Measurements from ENCODE around the gene FKBP4.
A peak's percentile ranks its signal among the peaks of the same experiment; 100 is the strongest.
"Not testable (repeated sequence)": the region's sequence is repeated elsewhere in the genome, so short reads cannot be mapped to it uniquely, and the experiment has no call there.

FKBP4 gene, protein sequence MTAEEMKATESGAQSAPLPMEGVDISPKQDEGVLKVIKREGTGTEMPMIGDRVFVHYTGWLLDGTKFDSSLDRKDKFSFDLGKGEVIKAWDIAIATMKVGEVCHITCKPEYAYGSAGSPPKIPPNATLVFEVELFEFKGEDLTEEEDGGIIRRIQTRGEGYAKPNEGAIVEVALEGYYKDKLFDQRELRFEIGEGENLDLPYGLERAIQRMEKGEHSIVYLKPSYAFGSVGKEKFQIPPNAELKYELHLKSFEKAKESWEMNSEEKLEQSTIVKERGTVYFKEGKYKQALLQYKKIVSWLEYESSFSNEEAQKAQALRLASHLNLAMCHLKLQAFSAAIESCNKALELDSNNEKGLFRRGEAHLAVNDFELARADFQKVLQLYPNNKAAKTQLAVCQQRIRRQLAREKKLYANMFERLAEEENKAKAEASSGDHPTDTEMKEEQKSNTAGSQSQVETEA

GRCh38 chr12:2794736-2795289 is at the start of gene FKBP4:
TSS of gene FKBP4 (plus strand) at chr12:2794970. CDS start at chr12:2795140, 170 bp downstream.
- peak; percentile 78 to 84 (median 79) for DNase-seq (ENCODE audit: low read depth in 3 of 3)

DNA sequence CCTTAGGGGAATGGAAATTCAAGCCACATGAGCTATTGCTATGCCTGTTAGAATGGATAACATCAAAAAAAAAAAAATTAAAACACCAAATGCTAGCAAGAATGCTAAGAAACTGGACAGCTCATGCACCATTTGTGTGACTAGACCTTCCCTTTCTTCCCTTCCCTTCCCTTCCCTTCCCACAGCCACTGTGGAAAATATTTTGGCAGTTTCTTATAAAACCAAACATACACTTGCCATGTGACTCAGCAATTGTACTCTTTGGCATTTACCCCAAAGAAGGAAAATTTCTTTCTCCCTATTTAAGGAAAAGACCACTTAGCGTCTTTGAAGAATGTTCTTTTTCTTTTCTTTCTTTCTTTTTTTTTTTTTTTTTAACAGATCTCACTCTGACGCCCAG is 49.1 kb upstream of the FKBP4 start:
- no peak for DNase-seq (ENCODE audit: low read depth in 3 of 3)

DNA sequence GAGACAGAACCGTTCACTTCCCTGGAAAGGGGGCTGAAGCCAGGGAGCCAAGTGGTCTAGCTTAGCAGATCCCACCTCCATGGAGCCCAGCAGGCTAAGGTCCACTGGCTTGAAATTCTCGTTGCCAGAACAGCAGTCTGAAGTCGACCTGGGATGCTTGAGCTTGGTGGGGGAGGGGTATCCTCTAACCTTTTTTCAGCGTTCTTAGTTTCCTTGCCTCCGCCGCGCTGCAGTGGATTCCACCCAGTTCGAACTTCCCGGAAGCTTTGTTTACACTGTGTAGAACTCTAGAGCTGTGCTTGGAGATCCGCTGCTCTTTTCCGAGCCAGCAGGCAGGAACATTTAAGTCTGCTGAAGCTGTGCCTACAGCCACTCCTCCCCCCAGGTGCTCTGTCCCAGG is 45.2 kb upstream of the FKBP4 start:
- no peak for DNase-seq (ENCODE audit: low read depth in 3 of 3)

- DNase-seq (ENCODE audit: low read depth in 3 of 3) = no peak
Measured at GRCh38 chr12:2750185-2750584, 44.6 kb upstream of the FKBP4 start.

- no peak for DNase-seq (ENCODE audit: low read depth in 3 of 3)
Measured at GRCh38 chr12:2751230-2751629, 43.5 kb upstream of the FKBP4 start.

- no peak for DNase-seq (ENCODE audit: low read depth in 3 of 3)
Measured at GRCh38 chr12:2751686-2752085, 43.1 kb upstream of the FKBP4 start.

- DNase-seq (ENCODE audit: low read depth in 3 of 3) = peak; percentile 45 to 69 (median 64)
Measured at GRCh38 chr12:2752676-2753371, 41.9 kb upstream of the FKBP4 start.

DNA sequence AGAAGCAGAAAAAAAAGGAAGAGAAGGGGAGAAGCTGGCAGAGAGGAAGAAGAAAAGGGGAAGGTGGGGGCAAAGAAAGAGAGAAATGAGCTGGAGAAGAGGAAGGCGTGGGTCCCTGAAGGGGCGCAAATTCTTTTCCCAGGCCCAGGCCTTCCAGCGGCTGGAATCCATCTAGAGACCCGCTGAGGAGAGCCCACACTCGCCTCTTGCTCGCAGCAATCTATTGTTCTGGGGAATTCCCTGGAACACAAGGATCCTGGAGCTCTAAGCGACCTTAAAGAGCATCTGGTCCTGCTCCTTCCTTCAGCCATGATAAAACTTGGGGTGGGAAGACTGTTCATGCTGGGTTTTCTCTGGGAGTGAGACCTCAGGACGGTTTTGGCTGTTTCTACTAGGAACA is 41.2 kb upstream of the FKBP4 start:
- DNase-seq (ENCODE audit: low read depth in 3 of 3) = no peak

- no peak for DNase-seq (ENCODE audit: low read depth in 3 of 3)
Measured at GRCh38 chr12:2754208-2754607, 40.6 kb upstream of the FKBP4 start.

DNA sequence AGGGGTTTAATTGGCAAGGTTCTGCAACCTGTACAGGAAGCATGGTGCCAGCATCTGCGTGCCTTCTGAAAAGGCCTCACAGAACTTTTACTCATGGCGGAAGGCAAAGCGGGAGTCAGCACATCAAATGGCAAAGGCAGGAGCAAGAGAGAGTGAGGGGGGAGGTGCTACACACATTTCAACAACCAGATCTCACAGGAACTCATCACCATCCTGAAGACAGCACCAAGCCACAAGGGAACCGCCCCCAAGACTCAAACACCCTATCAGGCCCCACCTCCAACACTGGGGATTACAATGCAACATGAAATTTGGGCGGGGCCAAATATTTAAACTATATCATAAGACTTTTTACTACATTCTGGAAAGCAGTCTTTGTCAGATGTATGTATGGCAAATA is 38.0 kb upstream of the FKBP4 start:
- DNase-seq (ENCODE audit: low read depth in 3 of 3) = no peak

DNA sequence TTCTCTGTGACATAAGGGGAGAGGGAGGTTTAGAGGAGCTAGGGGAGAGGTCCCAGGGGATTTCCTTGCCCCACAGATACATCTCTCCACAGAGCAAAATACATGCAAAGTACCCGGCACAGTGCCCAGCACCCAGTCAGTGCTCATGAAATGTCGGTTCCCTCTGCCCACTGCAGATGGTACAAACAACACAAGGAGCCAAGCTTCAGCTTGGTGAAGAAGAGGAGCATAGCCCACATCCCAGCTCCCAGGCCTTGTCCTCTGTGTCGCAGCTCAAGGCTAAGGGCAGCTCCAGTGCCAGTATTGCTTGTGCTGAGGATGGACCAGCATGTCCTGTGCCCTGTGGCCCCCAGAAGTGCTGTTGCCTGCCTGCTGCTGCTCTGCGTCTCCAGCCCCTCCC is 35.0 kb upstream of the FKBP4 start:
- DNase-seq (ENCODE audit: low read depth in 3 of 3) = no peak

- no peak for DNase-seq (ENCODE audit: low read depth in 3 of 3)
Measured at GRCh38 chr12:2764398-2764797, 30.4 kb upstream of the FKBP4 start.

GRCh38 chr12:2765052-2765451 is 29.7 kb upstream of the FKBP4 start:
- DNase-seq (ENCODE audit: low read depth in 3 of 3) = no peak

DNA sequence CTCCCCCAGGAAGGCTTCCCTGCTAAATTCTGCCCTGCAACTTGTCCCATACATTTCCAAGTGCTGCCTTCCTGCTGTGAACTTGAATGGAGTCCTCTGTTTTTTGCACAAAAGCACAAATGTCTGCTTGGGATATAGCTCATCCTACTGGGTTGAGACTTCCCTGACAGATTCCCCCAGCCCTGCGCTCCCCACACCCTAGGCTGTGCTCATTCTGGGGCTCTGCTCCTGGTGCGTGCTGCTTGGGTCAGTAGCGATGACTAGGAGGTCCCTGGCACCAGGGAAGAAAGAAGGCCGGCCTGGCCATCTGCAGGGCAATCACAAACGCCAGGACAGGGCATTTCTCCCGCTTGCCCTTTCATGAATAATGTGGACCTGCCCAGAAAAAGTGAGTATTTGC is 29.2 kb upstream of the FKBP4 start:
- no peak for DNase-seq (ENCODE audit: low read depth in 3 of 3)

DNA sequence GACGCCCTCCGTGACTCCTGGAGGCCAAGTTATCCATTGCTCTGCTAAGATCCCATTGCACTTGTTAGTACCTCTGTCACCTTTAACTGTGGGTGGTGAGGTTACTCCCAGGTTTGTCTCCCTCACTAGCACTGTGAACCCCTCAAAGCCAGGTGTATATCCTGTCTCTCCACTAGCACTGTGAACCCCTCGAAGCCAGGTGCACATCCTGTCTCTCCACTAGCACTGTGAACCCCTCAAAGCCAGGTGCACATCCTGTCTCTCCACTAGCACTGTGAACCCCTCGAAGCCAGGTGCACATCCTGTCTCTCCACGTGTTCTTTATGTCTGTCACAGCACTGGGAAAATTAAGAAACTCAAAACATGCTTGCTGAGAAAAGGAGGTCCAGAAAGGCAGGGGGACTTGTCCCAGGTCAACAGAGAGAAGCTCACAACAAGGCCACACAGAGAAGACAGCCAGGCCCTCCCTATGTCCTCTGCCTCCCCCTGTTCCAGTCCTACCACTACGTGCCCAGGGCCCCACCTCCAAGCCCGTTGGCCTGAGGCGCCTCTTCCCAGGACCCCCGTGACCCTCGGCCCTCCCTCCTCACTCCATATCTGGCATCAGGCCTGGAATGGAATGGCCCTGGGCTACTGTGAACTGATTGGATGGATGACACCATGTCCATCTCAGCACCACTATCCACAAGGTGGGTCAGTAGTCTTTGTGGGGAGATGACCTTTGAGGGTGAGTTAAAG is 26.4 kb upstream of the FKBP4 start:
- DNase-seq (ENCODE audit: low read depth in 3 of 3) = no peak

- no peak for DNase-seq (ENCODE audit: low read depth in 3 of 3)
Measured at GRCh38 chr12:2769866-2770533, 24.8 kb upstream of the FKBP4 start.

DNA sequence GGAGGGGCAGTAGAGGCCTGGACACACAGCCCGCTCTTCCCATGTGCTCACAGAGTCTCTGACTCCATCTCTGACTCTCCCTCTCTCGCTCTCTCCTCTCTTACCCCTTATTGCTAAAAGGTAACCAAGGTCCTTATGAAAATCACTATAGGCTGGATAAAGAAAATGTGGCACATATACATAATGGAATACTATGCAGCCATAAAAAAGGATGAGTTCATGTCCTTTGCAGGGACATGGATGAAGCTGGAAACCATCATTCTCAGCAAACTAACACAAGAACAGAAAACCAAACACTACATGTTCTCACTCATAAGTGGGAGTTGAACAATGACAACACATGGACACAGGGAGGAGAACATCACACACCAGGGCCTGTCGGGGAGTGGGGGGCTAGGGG is 24.2 kb upstream of the FKBP4 start:
- not testable (repeated sequence) for DNase-seq (ENCODE audit: low read depth in 3 of 3)

- no peak for DNase-seq (ENCODE audit: low read depth in 3 of 3)
Measured at GRCh38 chr12:2772370-2772769, 22.4 kb upstream of the FKBP4 start.

- DNase-seq (ENCODE audit: low read depth in 3 of 3) = no peak
Measured at GRCh38 chr12:2773199-2773875, 21.4 kb upstream of the FKBP4 start.

DNA sequence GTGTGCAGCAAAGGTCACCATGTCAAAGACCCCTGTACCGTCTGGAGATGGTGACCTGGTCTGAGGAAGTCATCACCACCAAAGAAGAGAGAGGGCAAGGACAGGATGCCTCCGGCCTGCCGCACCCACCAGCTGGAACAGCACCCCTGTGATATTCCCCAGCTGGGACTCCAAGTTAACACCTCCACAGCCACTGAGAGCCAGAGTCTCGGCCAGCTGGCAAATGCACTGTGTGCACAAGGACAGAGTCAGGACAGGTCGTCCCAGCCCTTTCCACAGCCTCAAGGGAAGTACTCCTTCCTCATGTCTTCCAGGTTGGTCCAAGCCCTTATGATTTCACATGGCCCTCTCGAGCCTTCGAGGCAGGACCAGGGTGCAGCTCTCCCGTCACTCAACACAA is 19.3 kb upstream of the FKBP4 start:
- DNase-seq (ENCODE audit: low read depth in 3 of 3) = no peak

All from stimulated activated CD4-positive, alpha-beta T cell treated with anti-CD3 and anti-CD28 coated beads, TNF-alpha, amount 100 ng/mL, for 48 hours (primary cell).